MM.1S (cell line): ENCODE results near the gene TOPAZ1.

Source experiments
- EZH2phosphoT487 ChIP-seq: fragments of 300-600 bp; sonication (generic); IDR thresholded peaks from 2 replicates; pipeline ENCODE4 v1.6.1; 2018; ENCODE audit warnings: antibody characterized with exemption, low read length
- TF ChIP-seq, protein P1 (sequence below): fragments of 300-600 bp; sonication (generic); IDR thresholded peaks from 2 replicates; pipeline ENCODE4 v1.5.1; 2016; ENCODE audit warnings: antibody characterized with exemption, low read length, mixed read lengths

DNA sequence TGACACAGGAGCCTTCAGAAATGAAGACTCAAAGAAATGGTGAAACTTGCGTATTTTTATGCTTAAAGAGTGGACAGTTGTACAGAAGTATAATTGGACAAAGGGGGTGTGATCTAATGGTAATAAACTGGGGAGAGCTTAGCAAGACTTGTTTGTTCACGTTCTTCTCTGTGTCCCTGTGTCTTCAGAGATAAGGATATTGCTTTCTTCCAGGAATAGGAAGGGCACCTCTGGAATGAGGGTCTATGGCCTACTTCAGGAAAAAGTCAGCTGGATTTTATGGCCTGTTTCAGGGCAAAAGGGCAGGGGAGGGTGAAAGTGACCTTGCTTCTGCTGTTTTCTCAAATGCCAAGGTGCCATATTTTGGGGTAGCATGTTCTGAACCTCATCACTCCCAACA is 4.5 kb upstream of the TOPAZ1 start:
- TF ChIP-seq EZH2phosphoT487, result no peak
- TF ChIP-seq, protein P1, sequence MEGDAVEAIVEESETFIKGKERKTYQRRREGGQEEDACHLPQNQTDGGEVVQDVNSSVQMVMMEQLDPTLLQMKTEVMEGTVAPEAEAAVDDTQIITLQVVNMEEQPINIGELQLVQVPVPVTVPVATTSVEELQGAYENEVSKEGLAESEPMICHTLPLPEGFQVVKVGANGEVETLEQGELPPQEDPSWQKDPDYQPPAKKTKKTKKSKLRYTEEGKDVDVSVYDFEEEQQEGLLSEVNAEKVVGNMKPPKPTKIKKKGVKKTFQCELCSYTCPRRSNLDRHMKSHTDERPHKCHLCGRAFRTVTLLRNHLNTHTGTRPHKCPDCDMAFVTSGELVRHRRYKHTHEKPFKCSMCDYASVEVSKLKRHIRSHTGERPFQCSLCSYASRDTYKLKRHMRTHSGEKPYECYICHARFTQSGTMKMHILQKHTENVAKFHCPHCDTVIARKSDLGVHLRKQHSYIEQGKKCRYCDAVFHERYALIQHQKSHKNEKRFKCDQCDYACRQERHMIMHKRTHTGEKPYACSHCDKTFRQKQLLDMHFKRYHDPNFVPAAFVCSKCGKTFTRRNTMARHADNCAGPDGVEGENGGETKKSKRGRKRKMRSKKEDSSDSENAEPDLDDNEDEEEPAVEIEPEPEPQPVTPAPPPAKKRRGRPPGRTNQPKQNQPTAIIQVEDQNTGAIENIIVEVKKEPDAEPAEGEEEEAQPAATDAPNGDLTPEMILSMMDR, result no peak
